Keratinocyte (primary cell): Measurements from ENCODE around the gene PCDH9.

Experiments
- EZH2 ChIP-seq: IDR thresholded peaks from one replicate; pipeline ENCODE4 v1.6.1; 2012; ENCODE audit warnings: inconsistent platforms, mild to moderate bottlenecking, low read length, moderate library complexity
- TF ChIP-seq, protein P1 (sequence below), 3 experiments: IDR thresholded peaks in 1 of 3; conservative IDR thresholded peaks in 1 of 3; optimal IDR thresholded peaks in 1 of 3; 2 replicates in 2 of 3; 3 replicates in 1 of 3; pipeline versions ENCODE3 to v1.5.1; 2011; ENCODE audit warnings: low read length in 3 of 3, mild to moderate bottlenecking in 3 of 3, moderate library complexity in 2 of 3, control low read depth in 1 of 3, inconsistent platforms in 1 of 3; ENCODE audit not compliant: insufficient read depth in 2 of 3; ENCODE audit errors: extremely low read depth in 1 of 3

DNA sequence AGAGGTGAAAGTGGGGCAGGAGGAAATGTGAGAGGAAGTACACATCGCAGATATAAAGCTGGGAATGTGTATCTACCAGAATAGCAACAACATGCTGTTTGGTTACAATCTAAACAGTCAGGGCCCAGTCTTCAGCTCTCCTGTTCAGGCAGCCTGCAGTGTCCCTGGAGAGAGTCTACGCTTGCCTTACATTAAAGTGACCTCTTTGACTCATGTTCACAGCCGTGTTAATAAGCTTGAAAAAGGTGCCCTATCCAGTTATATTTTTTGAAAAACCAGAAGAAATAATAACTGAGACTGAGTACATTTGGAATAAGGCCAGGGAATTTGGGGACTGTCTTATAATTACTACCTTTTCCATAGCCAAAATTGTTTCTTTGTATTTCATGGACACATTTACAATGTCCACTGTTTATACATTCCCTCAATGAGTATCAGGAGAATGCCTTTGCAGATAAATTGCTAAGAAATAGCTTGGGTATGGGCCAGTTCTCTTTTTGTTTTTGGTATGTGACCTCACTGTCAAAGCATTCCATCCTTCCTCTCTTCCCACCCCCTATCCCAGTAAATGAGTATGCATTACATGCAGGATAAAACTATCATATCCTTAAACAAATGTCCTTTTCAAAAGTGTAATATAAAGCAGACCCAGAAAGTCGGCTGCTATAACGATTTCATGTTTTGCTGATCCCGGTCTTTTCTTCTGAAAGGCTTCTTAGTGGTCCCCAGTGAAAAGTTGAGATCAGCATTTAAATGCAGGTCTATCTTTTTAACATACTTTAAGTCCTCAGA lies 82.6 kb downstream of the PCDH9 start:
- TF ChIP-seq, protein P1, sequence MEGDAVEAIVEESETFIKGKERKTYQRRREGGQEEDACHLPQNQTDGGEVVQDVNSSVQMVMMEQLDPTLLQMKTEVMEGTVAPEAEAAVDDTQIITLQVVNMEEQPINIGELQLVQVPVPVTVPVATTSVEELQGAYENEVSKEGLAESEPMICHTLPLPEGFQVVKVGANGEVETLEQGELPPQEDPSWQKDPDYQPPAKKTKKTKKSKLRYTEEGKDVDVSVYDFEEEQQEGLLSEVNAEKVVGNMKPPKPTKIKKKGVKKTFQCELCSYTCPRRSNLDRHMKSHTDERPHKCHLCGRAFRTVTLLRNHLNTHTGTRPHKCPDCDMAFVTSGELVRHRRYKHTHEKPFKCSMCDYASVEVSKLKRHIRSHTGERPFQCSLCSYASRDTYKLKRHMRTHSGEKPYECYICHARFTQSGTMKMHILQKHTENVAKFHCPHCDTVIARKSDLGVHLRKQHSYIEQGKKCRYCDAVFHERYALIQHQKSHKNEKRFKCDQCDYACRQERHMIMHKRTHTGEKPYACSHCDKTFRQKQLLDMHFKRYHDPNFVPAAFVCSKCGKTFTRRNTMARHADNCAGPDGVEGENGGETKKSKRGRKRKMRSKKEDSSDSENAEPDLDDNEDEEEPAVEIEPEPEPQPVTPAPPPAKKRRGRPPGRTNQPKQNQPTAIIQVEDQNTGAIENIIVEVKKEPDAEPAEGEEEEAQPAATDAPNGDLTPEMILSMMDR (optimal IDR thresholded peaks at IDR 0.05 in 1 of 3, IDR thresholded peaks at IDR 0.05 in 1 of 3, conservative IDR thresholded peaks at IDR 0.05 in 1 of 3; ENCODE audit: extremely low read depth in 1 of 3, insufficient read depth in 2 of 3, low read length in 3 of 3): no peak
- no peak for TF ChIP-seq EZH2
